K562 (cell line): ENCODE results near the gene HYAL1.

Experiments used
- CBFB ChIP-seq: sonication (generic); formaldehyde crosslinking; IDR thresholded peaks from 2 replicates; pipeline ENCODE4 v1.4.0; 2020; ENCODE audit warnings: mild to moderate bottlenecking, missing genetic modification reagents
- STAT5A ChIP-seq: IDR thresholded peaks from 2 replicates; pipeline ENCODE4 v1.6.1; 2012; ENCODE audit warnings: low read length, inconsistent platforms, borderline replicate concordance
- TF ChIP-seq, protein P1 (sequence below): fragments of 200-800 bp; sonication (Bioruptor generic); IDR thresholded peaks from 2 replicates; pipeline ENCODE4 v1.6.1; 2016; ENCODE audit warnings: missing genetic modification characterization, missing compliant biosample characterization

GRCh38 chr3:50275141-50275995 is 28.0 kb downstream of the HYAL1 start:
- no peak for TF ChIP-seq CBFB (CRISPR knock-in tag)
- no peak for TF ChIP-seq STAT5A
- TF ChIP-seq, protein P1, sequence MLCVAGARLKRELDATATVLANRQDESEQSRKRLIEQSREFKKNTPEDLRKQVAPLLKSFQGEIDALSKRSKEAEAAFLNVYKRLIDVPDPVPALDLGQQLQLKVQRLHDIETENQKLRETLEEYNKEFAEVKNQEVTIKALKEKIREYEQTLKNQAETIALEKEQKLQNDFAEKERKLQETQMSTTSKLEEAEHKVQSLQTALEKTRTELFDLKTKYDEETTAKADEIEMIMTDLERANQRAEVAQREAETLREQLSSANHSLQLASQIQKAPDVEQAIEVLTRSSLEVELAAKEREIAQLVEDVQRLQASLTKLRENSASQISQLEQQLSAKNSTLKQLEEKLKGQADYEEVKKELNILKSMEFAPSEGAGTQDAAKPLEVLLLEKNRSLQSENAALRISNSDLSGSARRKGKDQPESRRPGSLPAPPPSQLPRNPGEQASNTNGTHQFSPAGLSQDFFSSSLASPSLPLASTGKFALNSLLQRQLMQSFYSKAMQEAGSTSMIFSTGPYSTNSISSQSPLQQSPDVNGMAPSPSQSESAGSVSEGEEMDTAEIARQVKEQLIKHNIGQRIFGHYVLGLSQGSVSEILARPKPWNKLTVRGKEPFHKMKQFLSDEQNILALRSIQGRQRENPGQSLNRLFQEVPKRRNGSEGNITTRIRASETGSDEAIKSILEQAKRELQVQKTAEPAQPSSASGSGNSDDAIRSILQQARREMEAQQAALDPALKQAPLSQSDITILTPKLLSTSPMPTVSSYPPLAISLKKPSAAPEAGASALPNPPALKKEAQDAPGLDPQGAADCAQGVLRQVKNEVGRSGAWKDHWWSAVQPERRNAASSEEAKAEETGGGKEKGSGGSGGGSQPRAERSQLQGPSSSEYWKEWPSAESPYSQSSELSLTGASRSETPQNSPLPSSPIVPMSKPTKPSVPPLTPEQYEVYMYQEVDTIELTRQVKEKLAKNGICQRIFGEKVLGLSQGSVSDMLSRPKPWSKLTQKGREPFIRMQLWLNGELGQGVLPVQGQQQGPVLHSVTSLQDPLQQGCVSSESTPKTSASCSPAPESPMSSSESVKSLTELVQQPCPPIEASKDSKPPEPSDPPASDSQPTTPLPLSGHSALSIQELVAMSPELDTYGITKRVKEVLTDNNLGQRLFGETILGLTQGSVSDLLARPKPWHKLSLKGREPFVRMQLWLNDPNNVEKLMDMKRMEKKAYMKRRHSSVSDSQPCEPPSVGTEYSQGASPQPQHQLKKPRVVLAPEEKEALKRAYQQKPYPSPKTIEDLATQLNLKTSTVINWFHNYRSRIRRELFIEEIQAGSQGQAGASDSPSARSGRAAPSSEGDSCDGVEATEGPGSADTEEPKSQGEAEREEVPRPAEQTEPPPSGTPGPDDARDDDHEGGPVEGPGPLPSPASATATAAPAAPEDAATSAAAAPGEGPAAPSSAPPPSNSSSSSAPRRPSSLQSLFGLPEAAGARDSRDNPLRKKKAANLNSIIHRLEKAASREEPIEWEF (CRISPR knock-in tag) = no peak
